GM12892 (cell line): ENCODE measurements around the gene VPS45.
"Not testable (repeated sequence)": the region's sequence is repeated elsewhere in the genome, so short reads cannot be mapped to it uniquely, and the experiment has no call there.

Experiments
- DNase-seq: peaks from one replicate; pipeline ENCODE4 v3.0.0; 2011; ENCODE audit not compliant: insufficient read length
- FAIRE-seq: peaks from 2 replicates; lab custom pipeline; 2011; peaks lifted over from hg19 to GRCh38; lab: Jason Lieb, UNC
- POLR2A ChIP-seq: IDR thresholded peaks from 2 replicates; pipeline ENCODE4 v1.6.1; 2011; ENCODE audit warnings: low read depth, low read length, control low read depth
- POLR2AphosphoS5 ChIP-seq: IDR thresholded peaks from 2 replicates; pipeline ENCODE4 v1.6.1; 2011; ENCODE audit warnings: low read depth, low read length, control low read depth
- TAF1 ChIP-seq: IDR thresholded peaks from 2 replicates; pipeline ENCODE4 v1.6.1; 2011; ENCODE audit warnings: low read depth, mild to moderate bottlenecking, control low read depth, low read length, borderline replicate concordance

The VPS45 gene

GRCh38 chr1:150141452-150141851 lies 73.9 kb downstream of the VPS45 start:
- no peak for FAIRE-seq

DNA sequence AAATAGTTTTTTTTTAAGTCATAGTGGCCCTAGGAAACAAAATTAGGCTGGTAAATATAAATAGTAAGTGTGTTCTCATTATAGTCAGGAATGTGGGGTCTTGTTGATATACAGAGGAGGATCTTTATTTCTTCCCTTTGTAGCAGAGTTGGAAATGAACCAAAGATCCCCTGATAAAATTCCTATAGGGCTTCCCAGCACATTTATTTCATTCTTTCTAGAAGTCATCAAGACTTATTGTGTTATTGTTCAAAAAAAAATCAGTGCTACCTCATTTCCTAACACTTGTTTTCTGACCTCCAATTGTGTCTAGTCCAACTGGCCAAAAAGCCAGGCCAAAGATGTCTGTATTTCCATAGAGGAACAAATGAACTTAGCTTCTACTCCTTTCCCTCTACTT lies 74.5 kb downstream of the VPS45 start:
- no peak for DNase-seq
- TF ChIP-seq POLR2A (no peak), TAF1 (no peak), POLR2AphosphoS5 (no peak)
- FAIRE-seq, result no peak

More at GRCh38 chr1:150141452-150141851, 73.9 kb downstream of the VPS45 start:
- no peak for TF ChIP-seq TAF1
- no peak for TF ChIP-seq POLR2AphosphoS5
- TF ChIP-seq POLR2A, result no peak
- no peak for DNase-seq

DNA sequence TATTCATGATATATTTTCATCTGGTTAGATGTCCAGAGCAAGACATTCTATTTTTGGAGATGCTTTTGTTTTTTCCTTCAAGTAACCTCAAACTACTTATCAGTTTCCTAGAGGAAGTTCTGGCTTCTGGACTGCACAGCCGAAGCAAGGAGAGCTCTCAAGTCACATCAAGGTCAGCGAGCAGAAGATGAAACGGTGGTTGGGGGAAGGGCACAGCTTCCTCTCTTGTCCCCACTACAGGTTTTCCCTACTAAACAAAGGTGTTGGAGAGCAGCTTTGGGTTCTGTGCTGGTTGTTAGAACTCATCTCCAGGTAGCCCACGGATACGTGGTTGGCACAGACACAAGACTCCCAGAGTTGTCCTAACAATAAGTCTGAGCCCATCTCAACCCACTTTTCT lies 77.0 kb downstream of the VPS45 start:
- DNase-seq (no peak), FAIRE-seq (no peak)
- no peak for TF ChIP-seq POLR2AphosphoS5

DNA sequence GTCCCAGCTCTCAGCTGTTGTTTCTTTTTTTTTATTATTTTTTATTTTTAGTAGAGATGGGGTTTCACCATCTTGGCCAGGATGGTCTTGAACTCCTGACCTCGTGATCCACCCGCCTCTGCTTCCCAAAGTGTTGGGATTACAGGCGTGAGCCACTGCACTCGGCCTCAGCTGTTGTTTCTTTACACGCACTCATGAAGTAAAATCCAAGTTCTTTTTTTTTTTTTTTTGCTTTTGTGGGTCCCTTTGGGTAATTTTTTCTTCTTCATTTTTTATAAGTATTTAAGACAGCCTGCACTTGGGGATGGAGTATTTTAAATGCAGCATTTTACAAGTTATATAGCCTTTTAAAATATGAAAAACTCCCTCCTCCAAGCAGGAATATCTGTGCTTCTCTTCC lies 78.4 kb downstream of the VPS45 start:
- FAIRE-seq, DNase-seq: not testable (repeated sequence)

GRCh38 chr1:150146849-150147542 lies 79.4 kb downstream of the VPS45 start:
- DNase-seq, result no peak

DNA sequence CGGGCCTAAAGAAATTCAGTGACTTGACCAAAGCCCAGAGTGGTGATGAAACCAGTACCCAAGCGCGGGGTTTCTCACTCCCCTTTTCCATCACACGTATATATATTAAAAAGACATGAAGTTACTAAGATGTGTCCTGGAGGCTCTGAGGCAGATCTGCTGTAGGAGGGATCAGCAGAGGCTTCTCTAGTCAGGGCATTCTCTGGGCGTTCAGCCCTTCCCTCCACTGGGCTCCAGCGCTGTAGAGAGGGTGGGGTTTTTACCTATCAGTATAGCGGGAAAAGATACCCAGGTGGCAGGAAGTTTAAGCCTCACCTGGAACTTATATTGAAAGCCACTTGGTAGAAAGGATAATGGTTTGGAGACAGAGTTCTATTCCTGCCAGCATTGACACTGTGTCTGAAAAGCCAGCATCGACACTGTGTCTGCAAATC lies 81.3 kb downstream of the VPS45 start:
- DNase-seq (no peak), FAIRE-seq (peak; percentile 48)
- TF ChIP-seq TAF1 (no peak), POLR2A (no peak), POLR2AphosphoS5 (no peak)

More at GRCh38 chr1:150146849-150147542, 79.4 kb downstream of the VPS45 start:
- no peak for FAIRE-seq
- TF ChIP-seq TAF1, result no peak
- no peak for TF ChIP-seq POLR2A
- TF ChIP-seq POLR2AphosphoS5, result no peak

GRCh38 chr1:150149271-150150132 lies 81.9 kb downstream of the VPS45 start, which contains the start of gene PLEKHO1:
TSS of gene PLEKHO1 (plus strand) at chr1:150149916. CDS start at chr1:150150258, 342 bp downstream.
- peak; percentile 51 for FAIRE-seq

GRCh38 chr1:150150133-150151021 lies 82.8 kb downstream of the VPS45 start:
- TF ChIP-seq POLR2A, result no peak
- DNase-seq (no peak), FAIRE-seq (no peak)

More at GRCh38 chr1:150149271-150150132, 81.9 kb downstream of the VPS45 start, which contains the start of gene PLEKHO1:
- no peak for DNase-seq
- TF ChIP-seq POLR2AphosphoS5 (peak; percentile 27; the same call in 1 of the 2 replicates), TAF1 (0 out of 2 replicates have a peak, but pooled peaks have one; percentile 45), POLR2A (peak; percentile 53; the same call in 1 of the 2 replicates)

GRCh38 chr1:150151291-150152181 lies 84.0 kb downstream of the VPS45 start:
- peak; percentile 81 for TF ChIP-seq POLR2A
- peak; percentile 66 for TF ChIP-seq TAF1
- TF ChIP-seq POLR2AphosphoS5, result peak; percentile 84
- DNase-seq (no peak), FAIRE-seq (peak; percentile 89)

- FAIRE-seq (no peak), DNase-seq (no peak)
- TF ChIP-seq TAF1, result no peak
- no peak for TF ChIP-seq POLR2A
- no peak for TF ChIP-seq POLR2AphosphoS5
Observed at GRCh38 chr1:150152182-150152536, 84.6 kb downstream of the VPS45 start.
